HCT116 (cell line): ENCODE data around the gene DLK1. TPM values are rescaled to one million over a fixed set of nuclear protein-coding genes. Genes with fewer than 3 reads are reported as not detected.
A peak's percentile ranks its signal among the peaks of the same experiment; 100 is the strongest.

Source experiments
- ATAC-seq: fragments of 200-7000 bp; cut with Tn5 transposase; 2 replicates; pipeline ENCODE4 v1.9.1; 2020; ENCODE audit warnings: mild to moderate bottlenecking, moderate library complexity
- BruUV-seq: library from RNA; stranded (reverse); fragments of 400-500 nt; replicated peaks from 2 replicates; lab custom pipeline; 2021; lab: Mats Ljungman, UMichigan
- CTCF ChIA-PET: fragments of 300-600 bp; sonication (Branson Sonifier 250); formaldehyde crosslinking; loops from one replicate; lab custom pipeline; 2021; ENCODE audit warnings: antibody characterized with exemption; lab: Charles Lee
- POLR2A ChIA-PET: fragments of 300-600, 350-600 bp; sonication (Branson Sonifier 250); formaldehyde crosslinking; loops from one replicate; lab custom pipeline; 2021; ENCODE audit warnings: antibody characterized with exemption; lab: Charles Lee
- RAD21 ChIA-PET, 2 experiments: fragments of 300-600 bp; sonication (Branson Sonifier 250); formaldehyde crosslinking; loops; one replicate each; lab custom pipeline; 2023; ENCODE audit warnings: low total read pairs in 2 of 2; ENCODE audit not compliant: uncharacterized antibody in 2 of 2, unreplicated experiment in 2 of 2, low non-redundant PET in 1 of 2; lab: Charles Lee
- DNase-seq: peaks from one replicate; pipeline ENCODE4 v3.0.0-alpha.2; 2010; ENCODE audit warnings: low read depth, low spot score
- H2AFZ ChIP-seq: fragments of 200-600 bp; shearing (Covaris generic), sonication (generic); 2 replicates; pipeline ENCODE4 v1.6.1; 2017; ENCODE audit warnings: low read depth, mixed run types, mixed read lengths, antibody characterized with exemption, low read length; ENCODE audit not compliant: poor library complexity, severe bottlenecking
- H3K27ac ChIP-seq: 2 replicates; pipeline ENCODE4 v1.5.1; 2012; ENCODE audit warnings: low read depth, low read length
- H3K27me3 ChIP-seq: fragments of 200-600 bp; sonication (generic); 2 replicates; pipeline ENCODE4 v1.6.1; 2016; ENCODE audit warnings: mixed run types, low read length, mixed read lengths; ENCODE audit not compliant: insufficient read depth
- H3K36me3 ChIP-seq, 2 experiments: fragments of 200-500 bp in 1 of 2; fragments of 200-600 bp in 1 of 2; sonication (Bioruptor generic) in 1 of 2; sonication (generic) in 1 of 2; 2 replicates each; pipeline versions ENCODE4 v1.5.1 to v1.6.1; 2014 to 2016; ENCODE audit warnings: low read length in 2 of 2, inconsistent platforms in 1 of 2, mixed read lengths in 1 of 2, mixed run types in 1 of 2; ENCODE audit not compliant: insufficient read depth in 2 of 2, control insufficient read depth in 1 of 2
- H3K4me1 ChIP-seq, 2 experiments: fragments of 200-600 bp in 1 of 2; sonication (generic) in 1 of 2; 2 replicates each; pipeline versions ENCODE4 v1.5.1 to v1.6.1; 2012 to 2017; ENCODE audit warnings: low read length in 2 of 2, inconsistent platforms in 1 of 2, mild to moderate bottlenecking in 1 of 2, mixed read lengths in 1 of 2, mixed run types in 1 of 2, moderate library complexity in 1 of 2; ENCODE audit not compliant: insufficient read depth in 2 of 2, control insufficient read depth in 1 of 2
- H3K4me2 ChIP-seq: fragments of 200-600 bp; sonication (generic); 2 replicates; pipeline ENCODE4 v1.6.1; 2017; ENCODE audit warnings: mixed run types, low read length, mixed read lengths
- H3K4me3 ChIP-seq, 2 experiments: fragments of 200-600 bp in 1 of 2; sonication (generic) in 1 of 2; replicated peaks in 1 of 2; 2 replicates each; pipeline ENCODE4 v1.5.1; 2011 to 2016; ENCODE audit warnings: low read length in 2 of 2, control low read depth in 1 of 2, low read depth in 1 of 2, mild to moderate bottlenecking in 1 of 2, mixed read lengths in 1 of 2, mixed run types in 1 of 2
- H3K79me2 ChIP-seq: fragments of 200-600 bp; sonication (generic); 2 replicates; pipeline ENCODE4 v1.6.1; 2017; ENCODE audit warnings: mild to moderate bottlenecking, mixed run types, low read length, moderate library complexity, mixed read lengths; ENCODE audit not compliant: insufficient read depth
- H3K9ac ChIP-seq: fragments of 200-600 bp; sonication (generic); 2 replicates; pipeline ENCODE4 v1.6.1; 2016; ENCODE audit warnings: low read length, mixed read lengths
- H3K9me2 ChIP-seq: fragments of 200-600 bp; sonication (generic), shearing (Covaris generic); 2 replicates; pipeline ENCODE4 v1.6.1; 2017; ENCODE audit warnings: mixed run types, mild to moderate bottlenecking, moderate library complexity; ENCODE audit not compliant: insufficient read depth
- H3K9me3 ChIP-seq, 2 experiments: fragments of 200-500 bp in 1 of 2; fragments of 200-600 bp in 1 of 2; sonication (Bioruptor generic) in 1 of 2; sonication (generic) in 1 of 2; 2 replicates each; pipeline ENCODE4 v1.6.1; 2014 to 2017; ENCODE audit warnings: low read length in 2 of 2, mixed read lengths in 2 of 2, inconsistent platforms in 1 of 2, low read depth in 1 of 2, mild to moderate bottlenecking in 1 of 2, mixed run types in 1 of 2, moderate library complexity in 1 of 2; ENCODE audit not compliant: control insufficient read depth in 1 of 2, insufficient read depth in 1 of 2
- H4K20me1 ChIP-seq: fragments of 200-600 bp; sonication (generic), shearing (Covaris generic); 2 replicates; pipeline ENCODE4 v1.6.1; 2017; ENCODE audit warnings: mixed run types, mild to moderate bottlenecking, moderate library complexity; ENCODE audit not compliant: insufficient read depth
- CBX3 ChIP-seq: IDR thresholded peaks from 2 replicates; pipeline ENCODE4 v1.6.1; 2012; ENCODE audit warnings: low read depth
- CEBPB ChIP-seq: IDR thresholded peaks from 2 replicates; pipeline ENCODE4 v1.6.1; 2012; ENCODE audit warnings: low read depth
- EZH2 ChIP-seq: fragments of 200-600 bp; sonication (generic); IDR thresholded peaks from 2 replicates; pipeline ENCODE4 v1.6.1; 2017; ENCODE audit warnings: antibody characterized with exemption, mixed run types
- FOSL1 ChIP-seq: IDR thresholded peaks from 2 replicates; pipeline ENCODE4 v1.6.1; 2012; ENCODE audit warnings: low read depth
- JUND ChIP-seq: IDR thresholded peaks from 2 replicates; pipeline ENCODE4 v1.6.1; 2012
- POLR2A ChIP-seq: IDR thresholded peaks from 2 replicates; pipeline ENCODE4 v1.7.0; 2011; ENCODE audit warnings: borderline replicate concordance; ENCODE audit not compliant: insufficient read depth, insufficient read length; ENCODE audit errors: extremely low read depth
- POLR2AphosphoS5 ChIP-seq: IDR thresholded peaks from 2 replicates; pipeline ENCODE4 v1.6.1; 2011; ENCODE audit warnings: mild to moderate bottlenecking, low read depth, low read length, moderate library complexity
- SIN3A ChIP-seq: IDR thresholded peaks from 2 replicates; pipeline ENCODE4 v1.6.1; 2012; ENCODE audit warnings: low read depth
- SP1 ChIP-seq: IDR thresholded peaks from 2 replicates; pipeline ENCODE4 v1.6.1; 2012; ENCODE audit warnings: low read depth
- SRF ChIP-seq: IDR thresholded peaks from 2 replicates; pipeline ENCODE4 v1.6.1; 2012; ENCODE audit warnings: low read depth
- TCF7L2 ChIP-seq: IDR thresholded peaks from 2 replicates; pipeline ENCODE4 v1.7.0; 2011; ENCODE audit warnings: borderline replicate concordance, inconsistent platforms; ENCODE audit not compliant: insufficient read depth, insufficient read length; ENCODE audit errors: extremely low read depth
- intact Hi-C: fragments of 100-400 bp; cut with micrococcal nuclease; formaldehyde crosslinking; loops from 2 replicates; pipeline ENCODE4 v1.10.0; 2022
- total RNA-seq: library from RNA; stranded (reverse); gene quantifications from one replicate; pipeline ENCODE4 v1.2.1, GENCODE V29; 2021; ENCODE audit not compliant: unreplicated experiment
- TF ChIP-seq, protein P1 (sequence below), 3 experiments: fragments of 200-600 bp in 1 of 3; sonication (generic) in 1 of 3; IDR thresholded peaks in 2 of 3; conservative IDR thresholded peaks in 1 of 3; 2 replicates each; pipeline ENCODE4 v1.5.1; 2012 to 2017; ENCODE audit warnings: low read depth in 2 of 3, low read length in 2 of 3, antibody characterized with exemption in 1 of 3, borderline replicate concordance in 1 of 3, control low read depth in 1 of 3, mild to moderate bottlenecking in 1 of 3, mixed read lengths in 1 of 3, mixed run types in 1 of 3, moderate library complexity in 1 of 3; ENCODE audit not compliant: insufficient read depth in 1 of 3
- TF ChIP-seq, protein P2 (sequence below): IDR thresholded peaks from 2 replicates; pipeline ENCODE4 v1.6.1; 2012

DLK1 gene
- total RNA-seq, 1 experiment from 2014 or later: 1.5 TPM

DNA sequence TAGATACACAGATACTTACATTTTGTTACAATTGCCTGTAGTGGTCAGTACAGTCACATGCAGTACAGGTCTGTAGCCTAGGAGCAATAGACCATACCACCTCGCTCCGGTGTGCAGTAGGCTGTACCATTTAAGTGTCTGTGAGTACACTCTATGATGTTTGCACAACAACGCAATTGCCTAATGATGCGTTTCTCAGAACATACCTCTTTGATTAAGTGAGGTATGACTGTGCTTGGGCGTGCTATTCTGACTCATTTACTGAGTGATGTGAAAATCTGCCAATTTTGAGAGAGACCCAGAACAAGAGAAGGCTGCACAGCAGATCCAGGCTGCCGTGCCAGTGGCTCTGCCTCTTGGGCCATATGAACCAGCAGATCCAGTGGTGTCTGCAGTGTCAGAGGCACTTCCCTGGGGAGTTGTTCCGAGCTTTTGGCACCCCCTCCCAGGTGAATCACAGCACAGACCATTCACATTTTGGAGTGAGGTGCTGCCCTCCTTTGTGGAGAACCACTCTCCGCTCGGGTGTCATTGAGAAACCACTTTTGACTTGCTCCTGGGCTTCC, 20.4 kb downstream of the DLK1 start:
- ChIA-PET RAD21 (no interaction called here), CTCF (no interaction called here), POLR2A (no interaction called here)
- TF ChIP-seq POLR2A (no peak), SRF (no peak), CBX3 (0 out of 2 replicates have a peak, but pooled peaks have one; percentile 38), CEBPB (peak; percentile 89), SP1 (peak; percentile 52; the same call in 1 of the 2 replicates), EZH2 (no peak), TCF7L2 (no peak), JUND (peak; percentile 67), FOSL1 (peak; percentile 74), SIN3A (no peak), POLR2AphosphoS5 (peak; percentile 13; the same call in 1 of the 2 replicates)
- TF ChIP-seq, protein P1, sequence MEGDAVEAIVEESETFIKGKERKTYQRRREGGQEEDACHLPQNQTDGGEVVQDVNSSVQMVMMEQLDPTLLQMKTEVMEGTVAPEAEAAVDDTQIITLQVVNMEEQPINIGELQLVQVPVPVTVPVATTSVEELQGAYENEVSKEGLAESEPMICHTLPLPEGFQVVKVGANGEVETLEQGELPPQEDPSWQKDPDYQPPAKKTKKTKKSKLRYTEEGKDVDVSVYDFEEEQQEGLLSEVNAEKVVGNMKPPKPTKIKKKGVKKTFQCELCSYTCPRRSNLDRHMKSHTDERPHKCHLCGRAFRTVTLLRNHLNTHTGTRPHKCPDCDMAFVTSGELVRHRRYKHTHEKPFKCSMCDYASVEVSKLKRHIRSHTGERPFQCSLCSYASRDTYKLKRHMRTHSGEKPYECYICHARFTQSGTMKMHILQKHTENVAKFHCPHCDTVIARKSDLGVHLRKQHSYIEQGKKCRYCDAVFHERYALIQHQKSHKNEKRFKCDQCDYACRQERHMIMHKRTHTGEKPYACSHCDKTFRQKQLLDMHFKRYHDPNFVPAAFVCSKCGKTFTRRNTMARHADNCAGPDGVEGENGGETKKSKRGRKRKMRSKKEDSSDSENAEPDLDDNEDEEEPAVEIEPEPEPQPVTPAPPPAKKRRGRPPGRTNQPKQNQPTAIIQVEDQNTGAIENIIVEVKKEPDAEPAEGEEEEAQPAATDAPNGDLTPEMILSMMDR (IDR thresholded peaks at IDR 0.05 in 2 of 3, conservative IDR thresholded peaks at IDR 0.05 in 1 of 3; ENCODE audit: borderline replicate concordance in 1 of 3, insufficient read depth in 1 of 3, low read depth in 2 of 3, low read length in 2 of 3): no peak
- TF ChIP-seq, protein P2, sequence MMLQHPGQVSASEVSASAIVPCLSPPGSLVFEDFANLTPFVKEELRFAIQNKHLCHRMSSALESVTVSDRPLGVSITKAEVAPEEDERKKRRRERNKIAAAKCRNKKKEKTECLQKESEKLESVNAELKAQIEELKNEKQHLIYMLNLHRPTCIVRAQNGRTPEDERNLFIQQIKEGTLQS: no peak
- Histone ChIP-seq H4K20me1 (no peaks in the 10 kb centered on the region), H3K79me2 (no peaks in the 10 kb centered on the region), H3K4me1 (peaks cover 5 to 9% of the 10 kb centered on the region in 2 experiments; a peak in 3 of 4 replicates), H3K9me2 (no peaks in the 10 kb centered on the region), H3K4me2 (peak overlapping the region; percentile 47), H3K27ac (no peak overlapping the region), H3K36me3 (no peaks in the 10 kb centered on the region), H3K9me3 (no peaks in the 10 kb centered on the region), H3K4me3 (no peak overlapping the region), H3K9ac (no peak overlapping the region), H2AFZ (peak overlapping the region; percentile 22), H3K27me3 (no peaks in the 10 kb centered on the region)
- DNase-seq: peak; percentile 45
- no TSS peak for BruUV-seq
- peak; percentile 81 for ATAC-seq
- intact Hi-C loops: no loop called here
